Fibroblast of lung (primary cell): ENCODE measurements around the gene CAPN15.

Source experiments
- EZH2 ChIP-seq: IDR thresholded peaks from 2 replicates; pipeline ENCODE4 v1.5.1; 2012; ENCODE audit warnings: low read length, control low read depth, mild to moderate bottlenecking; ENCODE audit errors: missing control alignments
- TF ChIP-seq, protein P1 (sequence below), 2 donors: IDR thresholded peaks in 1 of 2; conservative IDR thresholded peaks in 1 of 2; 1 replicate in 1 of 2; 2 replicates in 1 of 2; pipeline ENCODE4 v1.5.1; 2011 to 2012; ENCODE audit warnings: low read length in 2 of 2, control low read depth in 1 of 2, inconsistent platforms in 1 of 2, low read depth in 1 of 2, mild to moderate bottlenecking in 1 of 2

DNA sequence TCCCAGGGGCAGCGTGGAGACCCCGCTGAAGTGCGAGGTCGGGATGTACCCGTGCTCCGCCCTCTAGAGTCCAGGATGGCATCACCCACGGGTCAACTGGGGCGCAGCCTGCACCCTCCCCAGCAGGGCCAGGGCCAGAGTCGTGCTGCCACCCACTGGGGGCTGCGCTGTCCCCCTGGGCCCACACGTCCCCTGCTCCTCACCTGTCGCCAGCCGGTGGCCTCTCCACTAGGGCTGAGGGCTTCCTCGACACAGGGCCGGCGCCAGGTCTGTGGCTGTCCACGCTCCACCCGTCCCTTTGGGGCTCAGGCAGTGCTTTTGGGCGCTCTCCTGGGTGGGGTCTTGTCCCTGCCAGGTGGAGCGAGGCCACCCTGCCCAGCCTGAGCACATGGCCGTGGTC is 21.1 kb downstream of the CAPN15 start:
- TF ChIP-seq, protein P1, sequence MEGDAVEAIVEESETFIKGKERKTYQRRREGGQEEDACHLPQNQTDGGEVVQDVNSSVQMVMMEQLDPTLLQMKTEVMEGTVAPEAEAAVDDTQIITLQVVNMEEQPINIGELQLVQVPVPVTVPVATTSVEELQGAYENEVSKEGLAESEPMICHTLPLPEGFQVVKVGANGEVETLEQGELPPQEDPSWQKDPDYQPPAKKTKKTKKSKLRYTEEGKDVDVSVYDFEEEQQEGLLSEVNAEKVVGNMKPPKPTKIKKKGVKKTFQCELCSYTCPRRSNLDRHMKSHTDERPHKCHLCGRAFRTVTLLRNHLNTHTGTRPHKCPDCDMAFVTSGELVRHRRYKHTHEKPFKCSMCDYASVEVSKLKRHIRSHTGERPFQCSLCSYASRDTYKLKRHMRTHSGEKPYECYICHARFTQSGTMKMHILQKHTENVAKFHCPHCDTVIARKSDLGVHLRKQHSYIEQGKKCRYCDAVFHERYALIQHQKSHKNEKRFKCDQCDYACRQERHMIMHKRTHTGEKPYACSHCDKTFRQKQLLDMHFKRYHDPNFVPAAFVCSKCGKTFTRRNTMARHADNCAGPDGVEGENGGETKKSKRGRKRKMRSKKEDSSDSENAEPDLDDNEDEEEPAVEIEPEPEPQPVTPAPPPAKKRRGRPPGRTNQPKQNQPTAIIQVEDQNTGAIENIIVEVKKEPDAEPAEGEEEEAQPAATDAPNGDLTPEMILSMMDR (conservative IDR thresholded peaks at IDR 0.05 in 1 of 2, IDR thresholded peaks at IDR 0.05 in 1 of 2; ENCODE audit: low read depth in 1 of 2, low read length in 2 of 2), result no peak
- TF ChIP-seq EZH2, result no peak
